AG04450 (cell line): ENCODE data around the gene GLI1. TPM values are rescaled to one million over a fixed set of nuclear protein-coding genes. Genes with fewer than 3 reads are reported as not detected.

Source experiments
- CTCF ChIA-PET: fragments of 300-600, 350-600 bp; formaldehyde crosslinking; extraction: SDS; loops from one replicate; lab custom pipeline; 2022; ENCODE audit warnings: antibody characterized with exemption, inconsistent platforms; lab: Charles Lee
- POLR2A ChIA-PET: fragments of 350-600 bp; formaldehyde crosslinking; extraction: SDS; loops from one replicate; lab custom pipeline; 2021; ENCODE audit warnings: antibody characterized with exemption, inconsistent platforms; lab: Yijun Ruan, JAX
- DNase-seq: peaks from one replicate; pipeline ENCODE4 v3.0.0-alpha.2; 2011; ENCODE audit warnings: low read depth, low spot score
- H3K27ac ChIP-seq: one replicate; pipeline ENCODE4 v1.5.1; 2012; ENCODE audit warnings: low read depth, low read length, control low read depth
- H3K27me3 ChIP-seq: one replicate; pipeline ENCODE4 v1.6.0; 2012; ENCODE audit warnings: low read length; ENCODE audit not compliant: control insufficient read depth, insufficient read depth
- H3K4me3 ChIP-seq: 2 replicates; pipeline ENCODE4 v1.5.1; 2011; ENCODE audit warnings: mild to moderate bottlenecking, low read depth, low read length, control low read depth
- H3K9me3 ChIP-seq: 2 replicates; pipeline ENCODE4 v1.5.1; 2012; ENCODE audit warnings: low read length; ENCODE audit not compliant: control insufficient read depth, insufficient read depth
- CTCF ChIP-seq: IDR thresholded peaks from 2 replicates; pipeline ENCODE4 v1.5.1; 2011; ENCODE audit warnings: low read depth, low read length, control low read depth, inconsistent platforms
- polyA plus RNA-seq: library from polyadenylated mRNA; depleted of rRNA; stranded (reverse); fragments of >200 nt; gene quantifications from 2 replicates; pipeline ENCODE4 v1.2.3, GENCODE V29; 2011

The GLI1 gene
- polyA plus RNA-seq, 1 experiment, result 8.3 TPM

DNA sequence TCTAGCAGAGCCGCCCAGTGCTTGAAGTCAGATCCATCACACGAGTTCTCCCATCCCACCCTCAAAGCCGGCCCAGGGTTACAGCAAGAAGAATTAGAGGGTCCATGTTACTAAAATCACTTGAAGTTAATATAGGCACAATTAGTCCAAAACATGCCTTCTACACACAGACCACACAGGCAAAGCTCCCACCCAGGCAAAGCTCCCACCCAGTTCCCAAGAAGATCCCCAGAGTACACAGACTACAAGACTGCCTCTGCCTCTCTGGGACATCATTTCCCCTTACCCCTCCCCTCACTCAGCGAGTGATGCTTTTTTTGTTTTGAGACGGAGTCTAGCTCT is 3.3 kb downstream of the GLI1 start:
- Histone ChIP-seq H3K27ac (no peak overlapping the region), H3K9me3 (no peaks in the 10 kb centered on the region), H3K4me3 (no peak overlapping the region), H3K27me3 (no peaks in the 10 kb centered on the region)
- no peak for DNase-seq
- CTCF ChIA-PET, result interaction anchor here (0.6 to 2.4 kb wide), 12 partner anchors 9 to 249 kb away, joined by 3 to 14 read pairs (median 6); partner anchors contain the start of gene ARHGAP9
- TF ChIP-seq CTCF, result no peak
- POLR2A ChIA-PET, result interaction anchor here (0.7 kb wide), 1 partner anchor 223 kb away, joined by 3 read pairs; no protein-coding TSS in a partner anchor

DNA sequence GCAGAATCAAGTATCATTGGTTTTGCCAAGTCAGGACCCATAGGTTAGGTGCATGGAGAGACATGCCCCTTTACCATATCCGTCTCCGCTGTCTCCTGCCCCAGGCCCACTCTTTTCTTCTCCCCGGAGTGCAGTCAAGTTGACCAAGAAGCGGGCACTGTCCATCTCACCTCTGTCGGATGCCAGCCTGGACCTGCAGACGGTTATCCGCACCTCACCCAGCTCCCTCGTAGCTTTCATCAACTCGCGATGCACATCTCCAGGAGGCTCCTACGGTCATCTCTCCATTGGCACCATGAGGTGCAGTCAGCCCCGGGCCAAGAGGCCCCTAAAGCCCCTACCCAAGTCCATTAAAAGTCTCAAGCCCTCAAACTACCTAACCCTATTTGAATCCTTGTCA is 5.0 kb downstream of the GLI1 start:
- no peak overlapping the region for H3K27ac ChIP-seq
- H3K9me3 ChIP-seq, result no peaks in the 10 kb centered on the region
- no peak for DNase-seq
- no peak for TF ChIP-seq CTCF
- H3K4me3 ChIP-seq, result no peak overlapping the region
- ChIA-PET POLR2A (no interaction called here), CTCF (interaction anchor here (1.0 kb wide), 1 partner anchor 201 kb away, joined by 3 read pairs; no protein-coding TSS in a partner anchor)
- no peaks in the 10 kb centered on the region for H3K27me3 ChIP-seq

DNA sequence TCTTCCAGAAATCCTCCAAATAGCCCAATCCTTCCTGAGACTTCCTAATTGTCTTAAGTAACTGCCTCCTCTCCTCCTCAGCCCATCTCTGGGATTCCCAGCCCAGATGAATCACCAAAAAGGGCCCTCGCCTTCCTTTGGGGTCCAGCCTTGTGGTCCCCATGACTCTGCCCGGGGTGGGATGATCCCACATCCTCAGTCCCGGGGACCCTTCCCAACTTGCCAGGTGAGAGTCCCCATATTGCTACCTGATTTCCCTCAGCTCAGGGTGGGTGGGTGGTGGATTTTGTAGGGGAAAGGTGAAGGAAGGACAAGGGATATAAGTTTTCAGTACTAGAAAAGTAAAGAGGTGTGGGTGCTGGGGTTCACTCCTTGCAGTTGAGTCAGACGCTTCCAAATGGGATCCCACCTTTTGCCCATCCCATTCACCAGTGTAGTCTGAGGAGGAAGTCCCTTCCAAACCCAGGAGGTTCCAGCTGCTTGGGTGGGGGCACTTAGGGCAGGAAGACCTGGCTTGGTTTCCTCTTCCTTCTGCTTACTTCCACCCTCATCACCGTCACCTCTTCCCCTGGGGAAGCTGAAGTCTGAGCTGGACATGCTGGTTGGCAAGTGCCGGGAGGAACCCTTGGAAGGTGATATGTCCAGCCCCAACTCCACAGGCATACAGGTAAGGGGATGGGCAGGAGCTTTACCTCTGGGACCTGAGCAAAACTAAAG is 5.6 kb downstream of the GLI1 start:
- Histone ChIP-seq H3K9me3 (no peaks in the 10 kb centered on the region), H3K27me3 (no peaks in the 10 kb centered on the region), H3K4me3 (no peak overlapping the region), H3K27ac (no peak overlapping the region)
- no peak for DNase-seq
- no peak for TF ChIP-seq CTCF
- ChIA-PET POLR2A (no interaction called here), CTCF (interaction anchor here (1.0 to 1.8 kb wide), 3 partner anchors 9 to 202 kb away, joined by 3 to 4 read pairs (median 4); no protein-coding TSS in a partner anchor)

DNA sequence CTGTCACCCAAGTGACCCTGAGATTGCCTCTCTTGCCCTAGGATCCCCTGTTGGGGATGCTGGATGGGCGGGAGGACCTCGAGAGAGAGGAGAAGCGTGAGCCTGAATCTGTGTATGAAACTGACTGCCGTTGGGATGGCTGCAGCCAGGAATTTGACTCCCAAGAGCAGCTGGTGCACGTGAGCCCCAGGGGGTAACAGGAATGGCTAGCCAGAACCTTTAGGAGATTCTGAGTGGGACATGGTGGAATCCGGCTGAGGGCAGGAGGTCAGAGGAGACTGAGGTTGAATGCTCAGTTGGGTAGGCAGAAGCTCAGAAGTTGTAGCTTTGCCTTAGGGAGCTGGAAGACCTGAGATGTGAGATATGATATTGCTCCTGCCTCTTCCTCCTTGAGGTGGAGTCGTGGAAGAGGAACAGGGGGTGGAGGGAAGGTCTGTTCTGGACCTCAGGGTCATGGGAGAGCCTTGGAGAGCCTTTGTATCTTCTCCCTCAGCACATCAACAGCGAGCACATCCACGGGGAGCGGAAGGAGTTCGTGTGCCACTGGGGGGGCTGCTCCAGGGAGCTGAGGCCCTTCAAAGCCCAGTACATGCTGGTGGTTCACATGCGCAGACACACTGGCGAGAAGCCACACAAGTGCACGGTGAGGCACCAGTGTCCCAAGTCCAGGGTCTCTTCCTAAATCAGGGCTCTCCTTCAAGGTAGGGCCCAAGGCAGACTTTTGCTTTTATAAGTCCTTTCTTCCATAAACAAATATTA is 6.3 kb downstream of the GLI1 start:
- no peak for TF ChIP-seq CTCF
- no peak overlapping the region for H3K4me3 ChIP-seq
- CTCF ChIA-PET, result interaction anchor here (0.6 to 1.8 kb wide), 4 partner anchors 10 to 1108 kb away, joined by 3 to 5 read pairs (median 4); no protein-coding TSS in a partner anchor
- no peak overlapping the region for H3K27ac ChIP-seq
- DNase-seq, result no peak
- POLR2A ChIA-PET, result no interaction called here
- H3K27me3 ChIP-seq, result no peaks in the 10 kb centered on the region
- H3K9me3 ChIP-seq, result no peaks in the 10 kb centered on the region
